Peyer's patch (tissue), 4 donors: ENCODE data around the gene UBE2V1. TPM values are rescaled to one million over a fixed set of nuclear protein-coding genes. Genes with fewer than 3 reads are reported as not detected.
A peak's percentile ranks its signal among the peaks of the same experiment; 100 is the strongest.

ENCODE experiments used
- DNase-seq, 3 donors: peaks; one replicate each; pipeline ENCODE4 v3.0.0-alpha.2; 2017 to 2019
- H3K27ac ChIP-seq, 4 donors: fragments of 200-600 bp; sonication (generic); one replicate each; pipeline ENCODE4 v1.5.1; 2016 to 2019
- H3K27me3 ChIP-seq, 2 donors: fragments of 200-600 bp; sonication (generic); one replicate each; pipeline ENCODE4 v1.5.1; 2019
- H3K36me3 ChIP-seq, 3 donors: fragments of 200-600 bp; sonication (generic); one replicate each; pipeline ENCODE4 v1.5.1; 2016 to 2019
- H3K4me1 ChIP-seq, 4 donors: fragments of 200-600 bp; sonication (generic); one replicate each; pipeline ENCODE4 v1.5.1; 2016 to 2019
- H3K4me3 ChIP-seq, 4 donors: fragments of 200-600 bp; sonication (generic); 1 replicate in 3 of 4; 2 replicates in 1 of 4; pipeline ENCODE4 v1.5.1; 2016 to 2019; ENCODE audit warnings: mild to moderate bottlenecking in 1 of 4
- H3K9me3 ChIP-seq, 4 donors: fragments of 200-600 bp; sonication (generic); one replicate each; pipeline ENCODE4 v1.5.1; 2016 to 2019; ENCODE audit warnings: mild to moderate bottlenecking in 1 of 4
- POLR2A ChIP-seq, 2 donors: fragments of 450-650 bp; IDR thresholded peaks; one replicate each; pipeline ENCODE4 v1.5.1; 2017; ENCODE audit warnings: antibody characterized with exemption in 2 of 2, mild to moderate bottlenecking in 2 of 2, moderate library complexity in 2 of 2
- total RNA-seq, 4 donors: library from RNA; depleted of rRNA; stranded (reverse); fragments of >200 nt; gene quantifications; one replicate each; pipeline ENCODE4 v1.1.0, GENCODE V29; 2016
- TF ChIP-seq, protein P1 (sequence below), 6 experiments: fragments of 450-650 bp in 4 of 6; fragments of 200-600 bp in 2 of 6; sonication (generic) in 1 of 6; IDR thresholded peaks; one replicate each; pipeline ENCODE4 v1.5.1; 2017 to 2019; ENCODE audit warnings: antibody characterized with exemption in 6 of 6, mild to moderate bottlenecking in 3 of 6, moderate library complexity in 1 of 6

The UBE2V1 gene
- total RNA-seq, 4 donors from 2014 or later = 94.4 to 111 (median 105) TPM

DNA sequence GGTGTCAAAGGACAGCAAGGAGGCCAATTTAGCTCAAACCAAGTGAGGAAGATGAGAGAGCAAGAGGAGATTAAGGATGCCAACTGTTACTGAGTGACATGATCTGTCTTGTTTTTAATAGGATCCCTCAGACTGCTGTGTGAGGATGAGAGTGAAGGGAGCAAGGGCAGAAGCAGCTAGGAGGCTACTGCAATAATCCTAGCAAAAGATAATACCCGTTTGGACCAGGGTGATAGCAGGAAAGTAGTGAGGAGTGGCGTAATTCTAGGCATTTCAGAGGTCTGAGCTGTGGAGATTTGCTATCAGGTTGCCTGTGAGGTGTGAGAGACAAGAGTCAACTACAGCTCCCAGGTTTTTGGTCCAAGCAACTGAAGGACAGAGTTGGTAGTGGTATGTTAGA lies 14.7 kb downstream of the UBE2V1 start:
- Histone ChIP-seq H3K36me3 (peaks cover 0 to 28% (median 0%) of the 10 kb centered on the region in 3 donors), H3K27me3 (no peaks in the 10 kb centered on the region), H3K27ac (no peak overlapping the region), H3K4me1 (peaks cover 0 to 46% (median 4%) of the 10 kb centered on the region in 4 donors), H3K9me3 (no peaks in the 10 kb centered on the region), H3K4me3 (no peak overlapping the region)
- no peak for TF ChIP-seq POLR2A (IDR thresholded peaks at IDR 0.05)
- TF ChIP-seq, protein P1, sequence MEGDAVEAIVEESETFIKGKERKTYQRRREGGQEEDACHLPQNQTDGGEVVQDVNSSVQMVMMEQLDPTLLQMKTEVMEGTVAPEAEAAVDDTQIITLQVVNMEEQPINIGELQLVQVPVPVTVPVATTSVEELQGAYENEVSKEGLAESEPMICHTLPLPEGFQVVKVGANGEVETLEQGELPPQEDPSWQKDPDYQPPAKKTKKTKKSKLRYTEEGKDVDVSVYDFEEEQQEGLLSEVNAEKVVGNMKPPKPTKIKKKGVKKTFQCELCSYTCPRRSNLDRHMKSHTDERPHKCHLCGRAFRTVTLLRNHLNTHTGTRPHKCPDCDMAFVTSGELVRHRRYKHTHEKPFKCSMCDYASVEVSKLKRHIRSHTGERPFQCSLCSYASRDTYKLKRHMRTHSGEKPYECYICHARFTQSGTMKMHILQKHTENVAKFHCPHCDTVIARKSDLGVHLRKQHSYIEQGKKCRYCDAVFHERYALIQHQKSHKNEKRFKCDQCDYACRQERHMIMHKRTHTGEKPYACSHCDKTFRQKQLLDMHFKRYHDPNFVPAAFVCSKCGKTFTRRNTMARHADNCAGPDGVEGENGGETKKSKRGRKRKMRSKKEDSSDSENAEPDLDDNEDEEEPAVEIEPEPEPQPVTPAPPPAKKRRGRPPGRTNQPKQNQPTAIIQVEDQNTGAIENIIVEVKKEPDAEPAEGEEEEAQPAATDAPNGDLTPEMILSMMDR (IDR thresholded peaks at IDR 0.05) = no peak
- no peak for DNase-seq

DNA sequence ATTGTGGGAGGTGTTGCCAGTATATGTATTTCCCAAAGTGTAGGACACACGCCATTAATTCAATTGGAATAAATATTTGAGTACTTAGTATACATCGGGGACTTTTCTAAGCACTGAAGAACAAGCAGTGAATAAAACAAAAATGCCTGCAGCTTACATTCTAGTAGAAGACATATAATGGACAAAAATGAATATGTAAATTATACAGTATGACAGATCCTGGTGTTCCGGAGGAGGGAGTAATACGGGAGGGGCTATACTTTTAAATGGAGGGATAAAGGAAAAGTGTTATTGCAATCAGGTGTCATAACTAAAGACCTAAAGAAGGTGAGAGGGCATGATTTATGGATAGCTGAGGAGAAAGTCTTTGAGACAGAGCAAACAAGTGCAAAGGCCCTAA lies 15.1 kb downstream of the UBE2V1 start:
- Histone ChIP-seq H3K4me1 (peaks cover 0 to 46% (median 4%) of the 10 kb centered on the region in 4 donors), H3K27me3 (no peaks in the 10 kb centered on the region), H3K4me3 (no peak overlapping the region), H3K9me3 (no peaks in the 10 kb centered on the region), H3K36me3 (peaks cover 0 to 32% (median 0%) of the 10 kb centered on the region in 3 donors), H3K27ac (no peak overlapping the region)
- TF ChIP-seq POLR2A (IDR thresholded peaks at IDR 0.05) = no peak
- TF ChIP-seq, protein P1 (IDR thresholded peaks at IDR 0.05) = no peak
- DNase-seq = no peak

DNA sequence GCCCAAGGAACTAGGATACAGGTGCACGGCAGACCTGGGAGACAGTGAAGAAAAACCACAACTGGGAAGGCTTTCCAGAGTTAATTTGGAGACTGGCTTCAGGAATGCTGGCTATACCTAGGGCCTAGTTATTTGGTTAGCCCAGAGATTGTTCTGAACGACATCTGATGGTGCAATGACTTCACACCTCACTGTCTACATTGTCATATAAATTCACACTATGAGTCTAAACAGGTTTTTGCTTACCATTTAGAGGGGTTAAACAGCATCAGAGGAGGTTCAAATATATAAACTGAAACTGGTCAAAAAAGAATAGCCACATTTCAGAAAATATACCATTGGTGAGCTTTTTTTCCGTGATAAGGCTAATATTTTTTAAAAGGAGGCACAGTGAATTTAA lies 16.7 kb downstream of the UBE2V1 start:
- no peak for DNase-seq
- Histone ChIP-seq H3K4me1 (peaks cover 0 to 34% (median 2%) of the 10 kb centered on the region in 4 donors), H3K27me3 (no peaks in the 10 kb centered on the region), H3K27ac (no peak overlapping the region), H3K36me3 (peaks cover 0 to 41% (median 0%) of the 10 kb centered on the region in 3 donors), H3K9me3 (no peaks in the 10 kb centered on the region), H3K4me3 (no peak overlapping the region)
- no peak for TF ChIP-seq POLR2A (IDR thresholded peaks at IDR 0.05)
- TF ChIP-seq, protein P1 (IDR thresholded peaks at IDR 0.05) = no peak

DNA sequence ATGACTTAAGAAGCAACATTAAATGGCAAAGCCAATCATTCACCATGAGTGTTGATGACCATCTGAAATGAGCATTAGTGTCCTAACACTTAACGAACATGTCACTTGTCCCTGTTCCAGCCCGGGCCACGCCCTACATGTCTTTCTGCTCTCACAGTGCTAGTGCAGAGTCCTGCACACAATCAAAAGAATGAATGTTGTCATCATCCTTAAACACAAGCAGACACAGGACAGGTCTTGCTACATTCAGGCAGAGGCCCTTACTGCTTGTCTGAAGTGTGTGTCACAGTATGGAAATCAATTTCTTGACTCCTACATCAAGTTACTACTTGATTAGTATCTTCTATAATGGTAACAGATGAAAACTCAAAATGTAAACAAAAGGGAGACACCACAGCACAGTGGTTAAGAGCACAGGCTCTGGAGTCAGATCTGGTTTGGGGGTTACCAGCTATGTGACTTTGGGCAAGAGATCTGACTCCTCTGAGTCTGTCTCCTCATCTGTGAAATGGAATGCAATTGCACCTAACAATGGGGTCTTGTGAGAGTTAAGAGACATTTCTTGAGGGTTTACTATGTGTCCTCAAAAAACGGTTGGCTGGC lies 17.4 kb downstream of the UBE2V1 start:
- Histone ChIP-seq H3K4me1 (peaks cover 0 to 27% (median 2%) of the 10 kb centered on the region in 4 donors), H3K27me3 (no peaks in the 10 kb centered on the region), H3K9me3 (no peaks in the 10 kb centered on the region), H3K36me3 (peaks cover 0 to 43% (median 0%) of the 10 kb centered on the region in 3 donors), H3K4me3 (no peak overlapping the region), H3K27ac (peak overlapping the region in 1 of 4 donors; percentile 35)
- peak in 1 of 3 donors; percentile 68 for DNase-seq
- TF ChIP-seq, protein P1 (IDR thresholded peaks at IDR 0.05) = no peak
- TF ChIP-seq POLR2A (IDR thresholded peaks at IDR 0.05) = no peak

DNA sequence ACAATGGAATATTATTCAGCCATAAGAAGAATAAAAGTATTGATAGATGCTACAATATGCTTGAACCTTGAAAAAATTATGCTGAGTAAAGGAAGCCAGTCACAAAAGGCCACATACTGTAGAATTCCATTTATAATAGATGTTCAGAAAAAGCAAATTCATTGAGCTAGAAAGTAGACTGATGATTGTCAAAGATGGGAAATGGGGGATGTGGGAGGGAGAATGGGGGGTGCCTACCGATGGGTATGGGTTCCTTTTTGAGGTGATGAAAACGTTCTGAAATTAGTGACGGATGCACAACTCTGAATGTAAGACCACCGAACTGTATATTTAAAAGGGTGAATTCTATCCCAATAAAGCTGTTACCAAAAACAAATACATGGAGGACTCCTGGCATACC lies 18.4 kb downstream of the UBE2V1 start:
- H3K27me3 ChIP-seq = no peaks in the 10 kb centered on the region
- no peak overlapping the region for H3K4me3 ChIP-seq
- H3K4me1 ChIP-seq = peaks cover 0 to 17% (median 2%) of the 10 kb centered on the region in 4 donors
- no peaks in the 10 kb centered on the region for H3K9me3 ChIP-seq
- no peak for DNase-seq
- TF ChIP-seq, protein P1 (IDR thresholded peaks at IDR 0.05) = no peak
- TF ChIP-seq POLR2A (IDR thresholded peaks at IDR 0.05) = no peak
- H3K36me3 ChIP-seq = peaks cover 0 to 47% (median 0%) of the 10 kb centered on the region in 3 donors
- H3K27ac ChIP-seq = no peak overlapping the region
